Measurements from ENCODE around the gene PRRT4.

PRRT4 gene

DNA sequence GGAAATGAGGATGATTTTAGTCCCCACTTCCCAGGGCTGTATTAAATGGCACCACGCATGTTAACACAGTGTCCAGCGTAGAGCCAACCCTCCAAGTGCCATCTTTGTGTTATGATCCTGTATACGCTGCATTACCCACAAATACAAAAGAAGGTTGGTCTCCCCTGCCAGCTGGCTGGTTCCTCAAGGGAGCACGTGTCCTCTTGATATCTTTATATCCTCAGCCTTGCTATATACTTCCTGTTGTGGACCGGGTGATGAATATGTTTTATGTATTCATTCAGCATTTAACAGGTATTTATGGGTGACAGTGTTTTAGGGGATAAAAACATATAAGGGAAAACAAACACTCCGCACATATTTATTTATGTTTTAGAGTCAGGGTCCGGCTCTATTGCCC is 23.2 kb upstream of the PRRT4 start:
- DNase-seq (ENCODE audit: insufficient read length) (no peak), FAIRE-seq (no peak)
- TF ChIP-seq POLR2A (IDR thresholded peaks at IDR 0.05; ENCODE audit: low read depth, low read length) (no peak), POLR2AphosphoS5 (IDR thresholded peaks at IDR 0.05; ENCODE audit: low read depth, low read length) (no peak), TAF1 (IDR thresholded peaks at IDR 0.05; ENCODE audit: borderline replicate concordance, low read depth, low read length) (no peak)

DNA sequence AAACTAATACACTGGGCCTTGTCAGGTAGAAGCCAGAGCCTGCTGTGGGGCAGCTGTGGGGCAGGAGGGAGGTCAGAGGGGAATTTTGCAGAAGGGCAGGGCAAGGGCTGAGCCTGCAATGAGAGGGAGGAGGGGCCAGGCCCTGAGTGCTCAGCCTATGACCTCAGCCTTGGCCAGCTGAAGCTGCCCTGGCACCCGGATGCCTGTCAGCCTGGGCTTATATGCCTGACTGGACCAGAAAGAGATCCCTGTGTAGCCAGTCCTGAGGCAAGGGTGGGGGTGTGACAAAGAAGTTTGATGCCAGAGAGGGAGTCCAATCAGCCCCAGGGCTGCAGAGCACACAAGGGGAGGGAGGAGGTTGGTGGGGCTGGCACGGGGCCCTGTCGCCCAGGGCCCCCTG is 22.3 kb upstream of the PRRT4 start:
- no peak for FAIRE-seq
- no peak for DNase-seq (ENCODE audit: insufficient read length)
- TF ChIP-seq POLR2AphosphoS5 (IDR thresholded peaks at IDR 0.05; ENCODE audit: low read depth, low read length) = no peak
- TF ChIP-seq TAF1 (IDR thresholded peaks at IDR 0.05; ENCODE audit: borderline replicate concordance, low read depth, low read length) = no peak
- TF ChIP-seq POLR2A (IDR thresholded peaks at IDR 0.05; ENCODE audit: low read depth, low read length) = no peak

DNA sequence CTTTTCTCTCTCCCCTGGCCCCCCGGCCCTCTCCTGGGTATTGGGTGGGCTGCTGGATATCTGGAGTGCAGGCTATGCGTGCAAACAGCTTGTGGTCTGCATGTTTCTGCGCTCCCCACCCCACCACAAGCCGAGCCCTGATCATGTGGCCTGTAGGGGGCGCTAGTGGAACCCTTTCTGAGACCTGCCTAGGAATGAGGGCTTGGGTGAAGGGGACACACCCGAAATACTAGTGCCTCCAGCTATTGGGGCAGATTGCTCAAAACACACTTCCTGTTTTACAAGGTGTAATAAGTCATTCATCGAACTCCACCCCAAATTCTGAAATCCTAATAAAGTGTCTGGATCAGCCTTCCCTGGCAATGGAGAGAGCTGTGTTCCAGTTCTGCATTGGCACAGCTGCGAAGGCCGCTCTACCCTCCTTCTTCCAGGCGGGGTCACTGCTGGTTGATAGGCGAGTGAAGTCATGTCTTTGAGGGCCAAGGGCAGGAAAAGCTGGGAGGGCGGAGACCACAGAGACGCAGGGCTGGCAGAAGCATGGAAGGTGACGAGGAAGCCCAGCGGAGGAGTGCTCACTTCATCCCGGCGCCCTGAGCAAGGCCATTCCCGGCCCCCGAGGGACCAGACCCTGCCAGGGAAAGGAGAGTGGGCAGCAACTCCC is 19.8 kb upstream of the PRRT4 start:
- no peak for TF ChIP-seq POLR2AphosphoS5 (IDR thresholded peaks at IDR 0.05; ENCODE audit: low read depth, low read length)
- no peak for TF ChIP-seq TAF1 (IDR thresholded peaks at IDR 0.05; ENCODE audit: borderline replicate concordance, low read depth, low read length)
- no peak for TF ChIP-seq POLR2A (IDR thresholded peaks at IDR 0.05; ENCODE audit: low read depth, low read length)
- FAIRE-seq (no peak), DNase-seq (ENCODE audit: insufficient read length) (no peak)

DNA sequence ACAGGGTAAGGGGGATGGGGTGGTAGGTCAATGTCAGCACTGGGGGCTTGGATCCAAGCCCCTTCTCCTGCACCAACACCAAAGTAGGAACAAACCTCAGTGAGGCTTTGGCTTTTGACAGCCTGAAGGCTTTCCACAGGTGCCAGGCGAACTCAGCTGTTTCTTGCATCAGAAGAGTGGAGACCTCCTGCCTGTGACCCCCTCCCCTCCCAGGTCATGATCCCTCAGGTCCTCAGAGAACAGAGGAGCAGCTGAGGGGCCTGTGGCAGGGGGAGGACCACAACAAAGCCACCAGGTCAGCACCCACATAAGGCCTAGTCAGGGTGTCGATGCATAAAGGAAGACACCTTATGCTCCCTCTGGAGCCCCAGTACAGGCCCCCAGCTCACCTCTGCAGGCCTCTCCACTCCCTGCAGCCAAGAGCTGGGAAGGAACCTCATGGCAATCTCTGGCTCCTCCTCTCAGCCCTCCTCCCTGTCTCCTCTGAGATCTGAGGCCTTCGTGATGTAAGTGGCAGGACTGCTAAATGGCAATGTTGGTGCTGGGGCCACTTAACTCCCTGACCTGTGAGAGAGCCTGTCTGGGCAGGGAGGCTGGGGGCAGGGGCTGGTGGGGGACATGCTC is 19.1 kb upstream of the PRRT4 start:
- DNase-seq (ENCODE audit: insufficient read length) (no peak), FAIRE-seq (no peak)
- TF ChIP-seq POLR2AphosphoS5 (IDR thresholded peaks at IDR 0.05; ENCODE audit: low read depth, low read length) (no peak), TAF1 (IDR thresholded peaks at IDR 0.05; ENCODE audit: borderline replicate concordance, low read depth, low read length) (no peak), POLR2A (IDR thresholded peaks at IDR 0.05; ENCODE audit: low read depth, low read length) (no peak)

DNA sequence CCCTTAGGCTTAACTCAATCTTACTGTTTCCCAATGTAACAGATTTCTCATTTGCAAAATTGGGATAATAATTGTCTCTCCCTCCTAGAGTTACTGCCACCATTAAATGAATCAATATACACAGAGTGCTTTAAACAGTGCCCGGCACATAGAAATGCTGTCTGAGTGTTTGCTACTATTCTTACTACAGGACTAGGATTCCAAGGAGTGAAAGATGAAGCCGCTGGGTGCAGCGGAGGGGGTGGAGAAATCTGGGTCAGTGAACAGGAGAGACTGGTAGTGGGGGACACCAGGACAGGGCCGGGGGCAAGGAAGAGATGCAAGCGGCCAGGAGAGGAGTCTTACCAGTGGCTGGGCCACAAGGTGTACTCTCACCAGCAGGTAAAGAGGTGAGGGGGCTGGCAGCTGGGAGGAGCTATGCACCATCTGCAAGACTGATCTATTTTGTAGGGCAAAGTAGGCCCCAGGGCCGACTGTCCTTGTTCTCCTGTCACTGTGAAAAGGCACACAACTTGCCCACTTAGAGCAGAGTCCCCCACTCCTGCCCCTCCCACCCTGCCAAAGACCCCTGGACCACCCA is 18.5 kb upstream of the PRRT4 start:
- DNase-seq (ENCODE audit: insufficient read length) (no peak), FAIRE-seq (no peak)
- TF ChIP-seq POLR2AphosphoS5 (IDR thresholded peaks at IDR 0.05; ENCODE audit: low read depth, low read length) = no peak
- TF ChIP-seq TAF1 (IDR thresholded peaks at IDR 0.05; ENCODE audit: borderline replicate concordance, low read depth, low read length) = no peak
- TF ChIP-seq POLR2A (IDR thresholded peaks at IDR 0.05; ENCODE audit: low read depth, low read length) = no peak

DNA sequence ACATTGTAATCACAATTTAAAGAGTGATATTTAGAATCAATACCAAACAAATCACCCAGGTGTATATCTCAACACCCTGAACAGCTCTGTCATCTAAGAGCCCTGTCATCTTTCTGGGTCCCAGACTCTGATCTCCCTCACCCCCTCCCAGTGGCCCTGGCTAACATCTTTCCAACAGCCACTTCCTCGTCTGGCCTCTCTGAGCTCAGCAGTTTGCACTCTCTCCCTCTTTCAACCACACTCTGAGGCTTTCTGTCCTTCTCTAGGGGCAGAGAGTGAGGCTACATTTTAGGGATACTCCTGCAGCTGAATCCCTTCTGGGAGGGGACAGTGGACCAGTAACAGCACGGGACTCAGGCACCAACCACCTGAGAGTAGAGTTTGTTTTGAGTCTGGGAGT is 17.1 kb upstream of the PRRT4 start:
- FAIRE-seq = no peak
- no peak for TF ChIP-seq TAF1 (IDR thresholded peaks at IDR 0.05; ENCODE audit: borderline replicate concordance, low read depth, low read length)
- TF ChIP-seq POLR2AphosphoS5 (IDR thresholded peaks at IDR 0.05; ENCODE audit: low read depth, low read length) = no peak
- no peak for TF ChIP-seq POLR2A (IDR thresholded peaks at IDR 0.05; ENCODE audit: low read depth, low read length)
- no peak for DNase-seq (ENCODE audit: insufficient read length)

DNA sequence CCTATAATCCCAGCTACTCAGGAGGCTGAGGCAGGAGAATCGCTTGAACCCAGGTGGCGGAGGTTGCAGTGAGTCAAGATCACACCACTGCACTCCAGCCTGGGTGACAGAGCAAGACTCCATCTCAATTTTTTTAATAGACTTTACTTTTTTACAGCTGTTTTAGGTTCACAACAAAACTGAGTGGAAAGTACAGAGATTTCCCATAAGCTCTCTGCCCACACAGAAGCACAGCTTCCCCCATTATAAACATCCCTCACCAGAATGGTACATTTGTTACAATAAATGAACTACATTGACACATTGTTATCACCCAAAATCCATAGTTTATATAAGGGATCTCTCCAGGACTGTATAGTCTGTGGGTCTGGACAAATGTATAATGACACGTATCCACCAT is 14.6 kb upstream of the PRRT4 start:
- DNase-seq (ENCODE audit: insufficient read length) (no peak), FAIRE-seq (no peak)
- TF ChIP-seq POLR2AphosphoS5 (IDR thresholded peaks at IDR 0.05; ENCODE audit: low read depth, low read length) (no peak), POLR2A (IDR thresholded peaks at IDR 0.05; ENCODE audit: low read depth, low read length) (no peak), TAF1 (IDR thresholded peaks at IDR 0.05; ENCODE audit: borderline replicate concordance, low read depth, low read length) (no peak)

DNA sequence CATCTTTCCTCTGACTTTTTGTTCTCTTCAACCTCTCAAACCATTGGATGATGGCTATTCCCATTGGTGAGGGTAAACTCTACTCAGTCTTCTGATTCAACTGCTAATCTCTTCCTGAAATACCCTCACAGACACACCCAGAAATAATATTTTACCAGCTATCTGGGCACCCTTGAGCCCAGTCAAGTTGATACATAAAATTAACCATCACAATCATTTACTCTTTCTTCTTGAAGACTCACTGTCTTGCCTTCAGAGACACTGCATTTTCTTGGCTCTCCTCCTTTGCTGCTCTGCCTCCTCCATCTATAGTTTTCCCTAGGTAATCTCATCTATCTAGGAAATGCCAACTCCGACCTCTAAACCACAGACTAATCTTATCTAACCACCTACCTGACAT is 12.6 kb upstream of the PRRT4 start:
- no peak for DNase-seq (ENCODE audit: insufficient read length)
- no peak for FAIRE-seq
- TF ChIP-seq TAF1 (IDR thresholded peaks at IDR 0.05; ENCODE audit: borderline replicate concordance, low read depth, low read length) (no peak), POLR2A (IDR thresholded peaks at IDR 0.05; ENCODE audit: low read depth, low read length) (no peak), POLR2AphosphoS5 (IDR thresholded peaks at IDR 0.05; ENCODE audit: low read depth, low read length) (no peak)

DNA sequence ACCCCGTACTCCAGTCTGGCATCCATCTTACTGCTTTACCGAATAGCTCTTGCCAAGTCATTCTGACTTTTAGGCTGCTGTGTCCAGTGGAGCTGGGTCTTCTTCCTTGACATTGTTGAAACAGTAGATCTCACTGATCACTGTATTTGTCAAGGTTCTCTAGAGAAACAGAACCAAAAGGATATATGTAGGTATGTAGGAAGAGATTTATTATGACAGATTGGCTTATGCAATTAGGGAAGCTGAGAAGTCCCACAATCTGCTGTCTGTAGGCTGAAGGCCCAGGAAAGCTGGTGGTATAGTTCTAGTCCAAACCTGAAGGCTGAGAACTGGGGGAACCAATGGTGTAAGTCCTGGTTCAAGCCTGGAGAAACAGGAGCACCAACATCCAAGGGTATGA is 12.1 kb upstream of the PRRT4 start:
- FAIRE-seq = no peak
- TF ChIP-seq POLR2A (IDR thresholded peaks at IDR 0.05; ENCODE audit: low read depth, low read length) = no peak
- no peak for TF ChIP-seq TAF1 (IDR thresholded peaks at IDR 0.05; ENCODE audit: borderline replicate concordance, low read depth, low read length)
- no peak for TF ChIP-seq POLR2AphosphoS5 (IDR thresholded peaks at IDR 0.05; ENCODE audit: low read depth, low read length)
- DNase-seq (ENCODE audit: insufficient read length) = no peak

DNA sequence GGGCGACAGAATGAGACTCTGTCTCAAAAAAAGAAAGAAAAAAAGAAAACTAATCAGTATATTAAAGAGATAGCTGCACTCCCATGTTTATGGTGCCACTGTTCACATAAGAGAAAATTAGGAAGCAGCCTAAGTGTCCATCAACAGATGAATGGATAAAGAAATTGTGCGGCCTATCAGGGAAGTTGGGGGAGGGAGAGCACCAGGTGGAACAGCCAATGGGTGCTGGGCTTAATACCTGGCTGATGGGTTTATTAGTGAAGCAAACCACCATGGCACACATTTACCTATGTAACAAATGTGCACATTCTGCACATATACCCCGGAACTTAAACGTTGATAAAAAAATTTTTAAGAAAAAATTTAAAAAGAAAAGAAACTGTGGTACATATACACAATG is 9.0 kb upstream of the PRRT4 start:
- DNase-seq (ENCODE audit: insufficient read length) = no peak
- no peak for TF ChIP-seq TAF1 (IDR thresholded peaks at IDR 0.05; ENCODE audit: borderline replicate concordance, low read depth, low read length)
- TF ChIP-seq POLR2A (IDR thresholded peaks at IDR 0.05; ENCODE audit: low read depth, low read length) = no peak
- TF ChIP-seq POLR2AphosphoS5 (IDR thresholded peaks at IDR 0.05; ENCODE audit: low read depth, low read length) = no peak
- FAIRE-seq = no peak

DNA sequence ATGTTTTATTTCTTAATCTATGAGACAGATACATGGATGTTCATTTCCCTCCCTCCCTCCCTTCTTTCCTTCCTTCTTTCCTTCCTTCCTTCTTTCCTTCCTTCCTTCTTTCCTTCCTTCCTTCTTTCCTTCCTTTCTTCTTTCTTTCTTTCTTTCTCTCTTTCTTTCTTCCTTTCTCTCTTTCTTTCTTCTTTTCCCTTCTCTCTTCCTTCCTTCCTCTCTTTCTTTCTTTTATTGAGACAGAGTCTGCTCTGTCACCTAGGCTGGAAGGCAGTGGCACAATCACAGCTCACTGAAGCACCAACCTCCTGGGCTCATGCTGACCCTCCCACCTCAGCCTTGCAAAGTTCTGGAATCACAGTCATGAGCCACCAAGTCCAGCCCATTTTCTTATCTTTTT is 5.5 kb upstream of the PRRT4 start:
- no peak for TF ChIP-seq POLR2AphosphoS5 (IDR thresholded peaks at IDR 0.05; ENCODE audit: low read depth, low read length)
- TF ChIP-seq TAF1 (IDR thresholded peaks at IDR 0.05; ENCODE audit: borderline replicate concordance, low read depth, low read length) = no peak
- no peak for TF ChIP-seq POLR2A (IDR thresholded peaks at IDR 0.05; ENCODE audit: low read depth, low read length)
- DNase-seq (ENCODE audit: insufficient read length) (no peak), FAIRE-seq (no peak)

DNA sequence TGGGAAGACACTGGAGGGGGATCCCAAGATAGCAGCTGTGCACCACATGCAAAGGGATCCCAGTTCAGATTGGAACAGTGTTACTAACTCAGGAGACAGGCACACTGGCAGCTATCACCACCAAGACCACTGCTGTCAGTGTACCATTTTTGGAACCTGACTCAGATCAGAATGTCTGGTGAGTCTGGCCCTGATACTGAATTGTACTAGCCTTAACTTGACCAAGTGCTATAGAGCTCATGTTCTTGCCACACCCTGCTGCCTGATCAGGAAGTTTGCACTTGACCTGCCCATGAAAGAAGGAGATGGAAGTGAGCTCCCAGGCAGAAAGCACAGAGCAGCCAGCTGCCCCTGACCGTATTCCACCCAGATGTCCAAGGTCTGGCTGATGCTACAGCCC is 4.8 kb upstream of the PRRT4 start:
- FAIRE-seq (no peak), DNase-seq (ENCODE audit: insufficient read length) (no peak)
- no peak for TF ChIP-seq POLR2A (IDR thresholded peaks at IDR 0.05; ENCODE audit: low read depth, low read length)
- TF ChIP-seq POLR2AphosphoS5 (IDR thresholded peaks at IDR 0.05; ENCODE audit: low read depth, low read length) = no peak
- no peak for TF ChIP-seq TAF1 (IDR thresholded peaks at IDR 0.05; ENCODE audit: borderline replicate concordance, low read depth, low read length)
